Measurements from ENCODE around the gene SPECC1.

- TF ChIP-seq CTCF (IDR thresholded peaks at IDR 0.05), result no peak
- no peak for TF ChIP-seq RFX5 (IDR thresholded peaks at IDR 0.05; ENCODE audit: low read length)
- no peak for TF ChIP-seq FOSL2 (IDR thresholded peaks at IDR 0.05; ENCODE audit: borderline replicate concordance, low read depth)
- no peak for TF ChIP-seq ELF1 (IDR thresholded peaks at IDR 0.05)
- TF ChIP-seq EZH2phosphoT487 (IDR thresholded peaks at IDR 0.05; ENCODE audit: borderline replicate concordance, low read depth), result no peak
- no peak for TF ChIP-seq RXRA (IDR thresholded peaks at IDR 0.05; ENCODE audit: borderline replicate concordance, low read depth)
- TF ChIP-seq RCOR1 (IDR thresholded peaks at IDR 0.05; ENCODE audit: low read length), result no peak
- TF ChIP-seq POLR2AphosphoS5 (IDR thresholded peaks at IDR 0.05; ENCODE audit: low read depth, low read length), result no peak
- no peak for TF ChIP-seq FOXJ3 (CRISPR knock-in tag; IDR thresholded peaks at IDR 0.05)
Measured at GRCh38 chr17:20043021-20043420, 33.9 kb downstream of the SPECC1 start.
